SK-N-DZ (cell line): ENCODE measurements around the gene KLC4. TPM values are rescaled to one million over a fixed set of nuclear protein-coding genes. Genes with fewer than 3 reads are reported as not detected.
A peak's percentile ranks its signal among the peaks of the same experiment; 100 is the strongest.

Experiments used
- DNase-seq: peaks from one replicate; pipeline ENCODE4 v3.0.0-alpha.2; 2015; ENCODE audit warnings: low spot score
- polyA plus RNA-seq, 2 experiments: library from polyadenylated mRNA; depleted of rRNA; stranded (reverse); fragments of >200 nt; gene quantifications; 2 replicates each; pipeline ENCODE4 v1.2.3, GENCODE V29; 2014

The KLC4 gene
- 32.8 and 36.7 TPM in 2 replicates for polyA plus RNA-seq (2014; cell fraction: cytosol; rRNA removed)
- polyA plus RNA-seq (2014; cell fraction: nucleus; rRNA removed) = 66.8 and 72.5 TPM in 2 replicates

DNA sequence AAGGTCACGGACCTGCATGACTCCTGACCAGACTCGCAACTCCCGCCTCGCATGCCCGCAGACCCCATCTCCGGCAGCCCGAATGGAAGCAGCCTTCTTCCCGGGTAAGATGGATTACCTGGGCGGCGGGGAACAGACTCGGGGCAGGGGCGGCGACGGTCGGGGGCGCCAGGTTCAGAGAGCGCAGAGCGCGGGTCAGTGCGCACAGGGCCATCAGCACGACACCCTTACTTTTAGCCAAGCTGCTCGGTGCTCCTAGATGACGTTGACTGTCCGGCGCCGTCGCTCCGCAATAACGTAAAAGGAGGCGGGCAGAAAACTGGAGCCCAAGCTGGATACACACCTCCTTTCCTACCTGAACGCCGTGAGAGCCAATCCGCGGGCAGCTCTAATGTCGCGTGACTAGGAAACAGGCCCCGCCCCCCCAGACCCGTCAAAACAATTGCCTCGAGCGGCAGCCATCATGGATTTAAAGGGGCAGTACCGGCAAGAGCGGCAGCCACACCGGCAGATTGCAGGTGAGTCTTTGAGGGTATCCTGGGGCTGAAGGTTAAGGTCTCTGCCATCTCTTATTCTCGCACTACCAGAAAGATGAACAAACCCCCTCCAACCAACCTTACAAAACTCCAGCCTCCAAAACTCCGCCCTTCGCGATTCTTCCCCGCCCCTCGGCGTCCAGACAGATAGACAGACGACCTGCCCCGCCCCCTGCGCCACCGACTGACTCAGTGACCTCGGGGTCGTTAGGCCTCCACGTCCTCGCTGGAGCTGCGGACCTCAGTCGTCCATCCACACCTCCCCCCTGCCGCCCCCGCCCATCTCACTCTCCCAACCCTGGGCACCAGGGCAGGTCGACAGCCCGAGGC, at the start of gene KLC4, which contains the start of gene MRPL2:
Gene KLC4 (plus strand): TSS at position 464 of the 866 bp plus-strand sequence. CDS start 1,705 bp downstream, outside the sequence.
Gene MRPL2 (minus strand): TSS at position 267 of the 866 bp plus-strand sequence. CDS start 53 bp downstream, at position 214.
- peak; percentile 99 for DNase-seq

DNA sequence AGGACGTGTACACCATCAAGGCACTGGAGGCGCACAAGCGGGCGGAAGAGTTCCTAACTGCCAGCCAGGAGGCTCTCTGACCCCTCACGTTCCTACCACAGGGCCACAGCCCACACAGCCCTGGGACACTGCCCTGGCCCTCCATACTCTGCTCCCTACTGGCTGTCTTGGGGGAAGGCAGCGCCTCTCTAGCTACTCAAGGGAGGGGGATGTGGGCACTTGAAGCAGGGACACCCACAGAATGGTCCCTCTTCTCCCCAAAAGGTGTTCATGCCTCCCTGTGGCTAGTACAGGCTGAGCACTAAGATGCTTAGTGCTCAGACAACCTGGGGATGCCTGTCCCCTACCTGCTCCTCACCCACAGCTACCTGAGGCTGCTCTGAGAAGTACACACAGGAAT, 48.2 kb upstream of the KLC4 start:
- no peak for DNase-seq

DNA sequence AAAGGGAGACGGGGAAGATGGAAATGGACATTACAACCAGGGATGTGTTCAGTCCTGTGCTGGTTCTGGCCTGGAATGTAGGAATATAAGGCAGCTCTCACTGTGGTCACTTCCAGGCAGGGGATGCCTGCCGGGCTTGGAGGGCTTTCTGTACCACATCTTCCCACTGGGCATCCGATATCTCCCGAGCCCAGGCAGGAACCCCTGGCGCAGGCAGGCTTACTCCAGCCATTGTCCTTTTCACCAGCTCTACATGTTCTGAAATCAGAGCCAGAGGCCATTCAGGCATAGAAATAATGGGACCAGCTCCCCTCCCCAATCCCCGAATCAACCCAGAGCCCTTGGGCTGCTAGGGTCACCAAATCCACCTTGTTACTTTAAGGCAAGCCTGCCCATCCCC, 47.1 kb upstream of the KLC4 start:
- DNase-seq = no peak

DNA sequence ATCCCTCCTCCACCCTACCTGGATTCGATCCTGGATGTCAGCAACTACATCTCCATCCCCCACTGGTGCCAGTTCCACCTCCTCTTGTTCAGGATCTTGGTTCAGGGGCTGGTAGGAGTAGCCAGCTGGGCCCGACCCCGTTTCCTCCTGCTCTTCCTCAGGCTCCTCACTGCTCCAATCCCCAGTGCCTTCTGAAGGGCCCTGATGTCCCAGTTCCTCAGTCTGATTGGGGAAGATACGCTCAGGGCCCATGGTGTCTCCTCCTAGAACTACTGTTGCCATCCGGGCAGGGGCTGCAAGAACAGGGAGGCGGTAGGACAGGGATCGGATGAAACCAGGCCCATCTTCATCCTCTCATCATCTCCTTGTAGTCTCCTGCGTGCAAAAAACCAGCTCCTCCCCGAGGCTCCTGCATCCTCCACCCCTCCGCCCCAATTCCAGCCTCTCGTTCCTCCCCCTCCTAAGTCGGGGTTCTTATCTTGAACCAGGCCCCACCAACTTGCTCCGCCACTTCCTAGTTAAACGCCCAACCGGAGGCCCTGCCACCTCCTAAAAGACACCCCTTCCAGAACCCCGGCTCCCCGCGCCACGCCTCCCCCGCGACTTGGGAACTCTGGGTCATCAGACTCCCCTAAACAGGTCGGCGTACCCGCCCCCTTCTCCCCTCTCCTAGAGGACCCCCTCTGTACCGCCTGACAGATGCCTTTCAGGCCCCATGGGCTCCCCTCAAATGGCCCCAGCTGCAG, 46.2 kb upstream of the KLC4 start:
- DNase-seq = peak; percentile 26

DNA sequence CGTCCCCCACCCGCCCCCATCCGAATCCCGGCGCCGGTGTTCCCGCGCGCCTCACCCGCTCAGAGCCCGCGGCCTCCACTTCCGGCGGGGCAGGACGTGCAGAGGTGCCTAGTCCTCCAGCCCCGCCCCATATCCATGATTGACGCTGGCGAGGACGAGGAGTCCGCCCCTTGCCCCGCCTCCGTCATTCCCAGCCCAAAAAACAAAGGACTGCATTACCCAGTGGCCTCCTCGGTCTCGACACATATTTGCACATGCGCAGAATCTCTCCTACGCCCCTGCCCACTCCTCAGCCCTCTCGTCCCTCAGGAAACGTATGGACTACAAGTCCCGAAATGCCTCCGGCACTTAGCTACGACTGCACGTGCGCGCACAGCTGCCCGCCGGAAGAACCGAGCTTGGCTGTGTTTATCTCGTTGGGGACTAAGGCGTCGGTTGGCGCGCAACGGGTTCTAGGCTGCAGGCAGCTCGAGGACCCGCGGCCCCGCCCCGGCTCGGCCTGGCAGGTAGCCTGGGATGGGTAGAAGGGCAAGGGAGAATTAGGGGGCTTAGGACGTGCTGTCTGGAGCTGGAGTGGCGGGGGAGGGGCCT, 45.5 kb upstream of the KLC4 start, which contains the start of the genes KLHDC3 and MEA1:
Gene KLHDC3 (plus strand): TSS at position 407 of the 591 bp plus-strand sequence. CDS start 2,944 bp downstream, outside the sequence.
Gene MEA1 (minus strand): TSS at position 104 of the 591 bp plus-strand sequence. CDS start 133 bp downstream, outside the sequence.
- peak; percentile 100 for DNase-seq

DNA sequence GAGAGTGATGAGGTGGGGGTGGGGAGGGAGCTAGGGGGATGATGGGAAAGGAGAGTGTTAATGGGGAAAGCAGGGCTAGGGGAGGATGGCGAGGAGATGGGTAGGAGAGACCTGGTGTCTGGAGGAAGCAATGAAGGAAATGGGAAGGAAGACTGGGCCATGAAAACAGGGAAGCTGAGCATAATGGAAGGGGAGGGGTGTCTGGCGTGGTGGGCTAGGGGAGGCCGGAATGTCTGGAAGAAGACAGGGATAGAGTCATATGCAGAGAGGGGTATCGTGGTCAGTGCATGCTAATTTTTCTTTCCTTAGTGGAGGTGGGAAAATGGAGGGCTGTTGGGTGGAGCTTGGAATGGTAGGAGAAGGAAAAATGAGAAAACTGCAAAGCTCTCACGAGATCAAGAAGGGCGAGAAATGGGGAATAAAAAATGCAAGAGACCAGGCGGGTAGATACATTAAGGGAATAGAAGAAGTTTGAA, 45.0 kb upstream of the KLC4 start:
- DNase-seq = no peak

DNA sequence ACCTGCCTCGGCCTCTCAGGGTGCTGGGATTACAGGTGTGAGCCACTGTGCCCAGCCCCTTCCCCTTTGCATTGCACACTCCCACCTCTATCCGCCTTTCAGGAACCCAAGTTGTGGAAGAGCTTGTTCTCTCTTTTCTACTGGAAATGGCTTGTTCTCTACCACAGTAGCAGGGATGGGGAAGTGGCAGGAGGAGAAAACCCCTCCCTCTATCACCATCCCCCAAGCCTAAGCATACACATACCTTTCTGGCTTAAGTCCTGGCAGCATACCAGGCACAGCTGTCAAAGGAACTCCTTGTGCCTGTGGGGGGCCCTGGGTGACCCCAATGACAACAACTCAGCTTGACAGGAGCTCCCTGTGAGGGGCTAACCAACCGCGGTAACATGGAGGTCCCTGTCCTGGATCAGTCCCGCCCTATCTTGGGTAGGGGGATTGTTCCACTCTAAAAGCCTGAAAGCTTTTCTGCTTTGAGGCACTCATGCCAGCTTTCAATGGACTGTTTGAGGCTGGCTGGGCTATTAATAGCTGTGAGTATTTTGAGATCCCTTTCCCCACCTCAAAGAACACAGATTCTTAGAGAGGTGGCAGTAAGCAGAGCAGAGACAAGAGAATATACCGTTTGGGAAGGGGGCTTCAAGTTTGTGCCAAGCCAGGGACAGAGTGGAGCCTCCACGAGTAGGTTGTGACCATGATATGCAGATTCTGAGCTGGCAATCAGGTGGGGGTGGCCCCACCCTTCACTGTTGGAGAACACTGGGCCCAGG, 43.1 kb upstream of the KLC4 start:
- DNase-seq = no peak

DNA sequence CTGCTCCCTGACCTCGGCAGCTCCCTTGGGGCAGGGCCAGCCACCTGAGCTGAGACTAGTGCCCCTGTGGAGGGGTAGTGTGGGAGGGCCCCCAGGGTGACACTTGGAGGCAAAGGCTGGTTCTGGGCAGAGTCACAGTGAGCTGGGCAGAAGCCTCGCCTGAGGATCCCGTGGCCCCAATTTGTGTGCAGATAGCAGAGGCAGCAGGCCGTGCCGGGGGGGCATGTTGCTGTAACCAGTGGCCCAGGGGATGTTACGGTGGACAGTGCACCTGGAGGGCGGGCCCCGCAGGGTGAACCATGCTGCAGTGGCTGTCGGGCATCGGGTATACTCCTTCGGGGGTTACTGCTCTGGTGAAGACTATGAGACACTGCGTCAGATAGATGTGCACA, 42.5 kb upstream of the KLC4 start:
- DNase-seq = no peak

DNA sequence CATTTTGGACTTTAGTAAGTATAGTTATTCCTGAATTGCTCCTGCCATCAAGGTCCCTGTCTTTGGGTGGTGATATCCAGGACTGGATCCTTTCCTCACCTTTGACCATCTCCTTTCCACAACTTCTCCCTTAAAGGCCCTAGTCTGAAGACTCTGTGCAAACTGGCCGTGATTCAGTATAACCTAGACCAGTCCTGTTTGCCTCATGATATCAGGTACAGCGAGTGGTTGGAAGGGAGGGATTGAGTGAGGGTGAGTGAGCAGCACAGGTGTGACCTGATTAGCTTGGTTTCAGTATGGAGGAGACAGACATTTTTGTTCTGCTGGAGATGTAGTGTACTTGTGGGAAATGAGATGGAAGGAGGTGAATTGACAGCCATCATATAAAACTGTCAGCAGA, 40.3 kb upstream of the KLC4 start:
- DNase-seq = no peak

DNA sequence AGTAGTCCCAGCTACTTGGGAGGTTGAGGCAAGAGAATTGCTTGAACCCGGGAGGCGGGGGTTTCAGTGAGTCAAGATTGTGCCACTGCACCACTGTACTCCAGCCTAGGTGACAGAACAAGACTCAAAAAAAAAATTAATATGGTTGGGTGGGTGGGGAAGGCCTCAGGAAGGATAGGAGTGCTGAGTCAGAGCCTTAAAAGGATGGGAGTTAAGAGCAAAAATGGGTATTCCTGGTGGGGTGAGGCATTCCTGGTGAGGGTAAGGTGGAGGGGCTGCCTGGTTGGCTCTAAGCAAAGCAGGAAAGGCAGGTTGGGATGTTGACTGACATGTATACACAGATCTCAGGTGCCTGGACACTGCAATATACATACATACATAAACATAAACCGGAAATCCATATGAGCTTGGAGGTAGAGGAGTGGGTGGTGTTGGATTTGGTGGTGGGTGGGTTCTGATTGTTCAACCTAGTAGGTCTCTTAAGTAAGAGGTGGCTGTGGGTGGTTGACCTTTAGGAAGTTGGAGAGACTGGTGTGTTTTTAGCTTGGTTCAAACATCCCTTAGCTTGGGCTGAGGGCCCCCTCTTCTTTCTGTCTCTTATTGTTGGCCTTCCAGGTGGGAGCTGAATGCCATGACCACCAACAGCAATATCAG, 39.3 kb upstream of the KLC4 start:
- no peak for DNase-seq

DNA sequence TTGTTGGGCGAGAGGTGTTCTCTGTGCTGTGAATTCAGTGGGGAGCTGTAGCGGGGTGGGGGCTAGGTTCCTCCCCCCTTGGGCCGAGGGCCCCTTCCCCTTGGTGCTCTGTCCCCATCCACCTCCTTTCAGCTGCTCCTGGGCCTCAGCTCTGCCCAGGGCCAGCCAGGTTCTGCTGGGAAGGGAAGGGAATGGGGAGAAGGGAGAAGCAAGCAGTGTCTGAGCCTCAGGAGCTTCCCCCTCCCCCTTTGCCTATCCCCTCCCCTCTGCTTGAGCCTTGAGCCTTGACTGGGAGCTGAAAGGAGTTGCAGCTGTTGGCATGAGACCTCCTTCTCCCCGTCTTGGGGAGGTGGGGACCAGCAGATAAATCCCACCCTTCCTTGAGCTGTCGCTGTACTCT, 38.6 kb upstream of the KLC4 start:
- no peak for DNase-seq

DNA sequence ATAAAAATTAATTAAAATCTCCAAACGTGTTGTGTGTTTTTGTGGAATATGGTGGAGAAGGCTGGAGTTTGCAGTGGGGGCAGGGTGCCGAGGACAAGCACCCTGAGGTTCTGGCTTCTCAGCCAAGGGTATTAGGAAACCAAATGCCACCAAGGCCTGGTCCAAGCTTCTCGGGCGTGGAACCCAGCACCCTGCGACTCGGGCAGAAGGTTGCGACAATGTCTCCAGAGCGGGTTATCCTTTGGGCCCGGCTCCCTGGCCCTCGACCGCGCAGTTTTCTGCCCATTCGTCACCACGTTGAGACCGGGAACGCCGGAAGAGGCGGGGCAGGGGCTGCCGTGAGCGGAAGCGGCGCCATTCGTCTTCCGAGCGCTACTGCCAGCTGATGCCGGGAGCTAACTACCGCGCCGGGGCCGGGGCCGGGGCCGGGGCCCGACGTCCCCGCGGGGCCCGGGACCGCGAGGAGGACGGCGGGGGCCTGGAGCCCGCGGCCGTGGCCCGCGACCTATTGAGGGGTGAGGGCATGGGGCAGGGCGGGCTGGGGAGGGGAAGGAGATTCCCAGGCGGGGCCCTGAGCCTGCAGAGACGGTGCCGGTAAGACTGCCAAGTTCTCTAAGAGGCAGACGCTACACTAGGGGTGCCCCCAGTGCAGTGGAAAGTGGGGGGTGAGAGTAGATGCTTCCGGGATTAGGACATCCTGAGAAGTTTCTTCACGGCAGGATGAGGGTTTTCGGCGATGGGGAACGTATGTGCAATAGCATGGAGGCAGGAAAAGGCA, 38.0 kb upstream of the KLC4 start, which contains the start of gene RRP36:
Gene RRP36 (plus strand): TSS at position 354 of the 778 bp plus-strand sequence. CDS start 32 bp downstream, at position 386.
- peak; percentile 70 for DNase-seq

DNA sequence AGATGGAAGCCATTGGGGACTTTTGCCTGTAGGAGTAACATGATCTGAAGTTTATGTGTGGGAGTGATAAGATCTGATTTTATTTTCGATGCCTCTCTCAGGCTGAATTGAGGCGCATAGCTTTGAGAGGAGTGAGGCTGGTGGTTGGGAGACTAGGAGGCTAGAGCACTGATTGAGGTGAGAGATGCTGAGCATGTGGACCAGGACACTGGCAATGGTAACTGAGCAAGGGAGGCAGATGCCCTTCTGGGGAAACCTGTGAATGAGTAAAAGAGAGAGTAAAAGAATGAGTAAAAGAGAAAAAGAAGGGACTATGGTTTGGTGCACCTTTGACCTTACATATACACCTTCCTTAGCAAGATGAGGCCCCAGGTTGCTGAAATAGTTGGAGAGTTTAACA, 35.0 kb upstream of the KLC4 start:
- no peak for DNase-seq

DNA sequence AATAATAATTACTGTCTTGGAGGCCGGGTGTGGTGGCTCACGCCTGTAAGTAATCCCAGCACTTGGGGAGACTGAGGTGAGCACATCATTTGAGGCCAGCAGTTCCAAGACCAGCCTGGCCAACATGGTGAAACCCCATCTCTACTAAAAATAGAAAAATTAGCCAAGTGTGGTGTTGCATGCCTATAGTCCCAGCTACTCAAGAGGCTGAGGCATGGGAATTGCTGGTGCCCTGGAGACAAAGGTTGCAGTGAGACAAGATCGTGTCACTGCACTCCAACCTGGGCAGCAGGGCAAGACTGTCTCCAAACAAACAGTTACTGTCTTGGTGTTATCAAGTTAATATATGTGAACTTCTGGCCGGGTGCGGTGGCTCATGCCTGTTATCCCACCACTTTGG, 33.1 kb upstream of the KLC4 start:
- DNase-seq = no peak

DNA sequence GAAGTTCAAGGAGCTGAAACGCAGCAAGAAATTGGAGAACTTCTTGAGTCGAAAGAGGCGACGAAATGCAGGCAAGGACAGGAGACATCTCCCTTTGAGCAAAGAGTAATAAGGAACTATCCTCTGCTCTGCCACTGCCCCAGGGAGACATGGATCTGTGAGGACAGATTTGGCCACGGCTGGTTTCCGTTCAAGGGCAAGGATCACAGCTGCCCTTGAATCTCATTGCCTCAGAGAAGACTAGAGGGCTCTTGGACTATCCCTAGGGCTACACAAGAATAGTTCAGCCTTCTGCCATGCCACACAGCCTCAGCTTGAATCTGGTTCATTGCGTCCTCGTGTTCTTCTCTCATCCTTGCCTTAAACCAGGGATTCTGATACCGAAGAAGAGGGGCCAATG, 30.3 kb upstream of the KLC4 start:
- DNase-seq = no peak

DNA sequence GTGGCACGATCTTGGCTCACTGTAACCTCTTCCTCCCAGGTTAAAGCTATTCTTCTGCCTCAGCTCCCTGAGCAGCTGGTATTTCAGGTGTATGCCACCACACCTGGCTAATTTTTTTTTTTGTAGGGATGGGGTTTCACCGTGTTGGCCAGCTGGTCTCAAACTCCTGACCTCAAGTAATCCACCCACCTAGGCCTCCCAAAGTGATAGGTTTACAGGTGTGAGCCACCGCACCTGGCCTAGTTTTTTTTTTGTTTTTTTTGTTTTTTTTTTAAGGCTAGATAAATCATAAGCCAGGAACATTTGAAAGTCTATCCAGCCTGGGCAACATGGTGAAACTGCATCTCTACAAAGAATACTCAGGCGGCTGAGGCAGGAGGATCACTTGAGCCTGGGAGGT, 27.1 kb upstream of the KLC4 start:
- no peak for DNase-seq

DNA sequence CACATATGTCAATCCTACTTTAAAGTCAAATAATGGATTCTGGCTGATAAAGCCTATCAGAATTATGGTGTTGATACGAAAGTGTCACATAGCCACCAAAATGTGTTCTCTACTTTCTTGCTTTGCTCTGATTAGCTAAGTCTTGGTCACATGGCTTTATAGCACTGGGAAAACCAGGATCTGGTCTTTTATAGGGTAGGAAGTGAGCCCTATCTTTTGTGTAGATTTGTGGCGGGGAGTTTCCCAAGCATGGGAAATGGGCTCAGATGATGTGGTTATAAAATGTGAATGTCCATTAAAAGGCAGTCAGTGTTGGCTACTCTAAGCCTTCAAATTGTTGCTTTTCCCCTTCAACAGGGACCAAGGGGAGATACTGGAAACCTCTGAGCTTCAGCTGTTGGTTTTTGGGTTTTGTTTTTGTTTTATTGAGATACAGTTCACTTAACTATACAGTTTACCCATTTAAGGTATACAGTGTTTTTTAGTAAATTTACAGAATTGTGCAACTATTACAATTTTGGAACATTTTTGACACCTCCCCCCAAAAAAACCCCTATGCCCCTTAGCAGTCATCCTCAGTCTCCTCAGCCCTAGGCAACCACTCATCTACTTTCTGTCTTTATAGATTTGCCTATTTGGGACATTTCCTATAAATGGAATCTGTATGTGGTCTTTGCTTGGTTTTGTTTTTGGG, 25.8 kb upstream of the KLC4 start:
- DNase-seq = no peak

DNA sequence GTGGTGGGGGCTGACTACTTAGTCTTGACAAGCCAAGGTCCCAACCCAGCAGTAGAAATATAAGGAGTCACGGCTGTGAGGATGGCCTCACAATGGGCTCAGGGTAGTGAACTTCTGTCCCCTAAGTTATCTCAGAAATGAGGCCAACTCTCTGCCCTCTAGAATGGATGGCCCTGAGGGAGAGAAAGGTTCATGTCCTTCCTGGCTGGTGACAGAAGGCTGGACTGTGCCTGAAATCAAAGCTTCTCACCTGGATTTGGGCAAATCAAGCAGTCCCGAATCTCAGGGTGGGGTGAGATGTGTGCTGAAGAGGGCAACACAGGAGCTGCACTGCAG, 25.3 kb upstream of the KLC4 start:
- DNase-seq = no peak
